GM21515 (cell line): ENCODE data around the gene NRG2.

Source experiments
- ATAC-seq: cut with Tn5 transposase; IDR thresholded peaks from one replicate; pipeline ENCODE4 v1.9.1; 2021; ENCODE audit not compliant: unreplicated experiment

Gene NRG2

DNA sequence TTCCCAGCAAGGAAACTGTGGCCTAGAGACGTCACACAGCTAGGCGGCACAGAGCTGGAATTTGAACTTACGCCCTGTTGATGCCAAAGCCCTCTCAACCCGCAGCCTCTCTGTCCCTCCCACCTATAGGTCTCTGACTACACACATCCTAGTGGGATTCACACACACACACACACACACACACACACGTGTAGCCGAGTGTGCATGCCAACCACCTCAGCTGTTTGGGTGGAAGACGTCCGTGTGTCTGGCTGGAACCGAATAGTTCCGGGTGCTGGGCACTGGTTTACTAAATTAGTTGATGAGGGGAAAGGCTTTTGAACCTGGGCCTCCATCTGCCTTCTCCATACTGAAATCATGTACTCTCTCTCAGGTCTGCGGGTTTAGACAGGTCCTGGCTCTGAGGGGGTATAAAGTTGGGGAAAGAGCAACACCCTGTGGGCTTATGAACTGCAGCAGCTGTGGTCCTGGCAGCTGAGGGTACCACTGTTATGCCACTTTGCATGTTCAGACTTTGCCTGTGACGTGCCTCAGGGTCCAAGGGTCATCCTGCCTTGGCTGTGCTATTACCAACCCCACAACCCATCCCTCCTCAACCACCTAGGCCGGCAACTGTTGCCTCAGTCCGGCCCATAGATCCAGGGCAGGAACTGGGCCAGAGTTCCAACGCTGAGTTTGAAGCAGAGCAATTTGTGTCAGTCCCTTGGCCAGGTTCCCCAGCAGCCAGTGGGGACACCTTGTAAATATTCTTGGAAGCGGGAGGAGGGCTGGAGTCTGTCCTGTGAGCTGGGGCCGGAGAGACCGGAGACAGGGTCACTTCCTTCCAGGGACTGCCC is 197.0 kb downstream of the NRG2 start:
- ATAC-seq, result no peak

DNA sequence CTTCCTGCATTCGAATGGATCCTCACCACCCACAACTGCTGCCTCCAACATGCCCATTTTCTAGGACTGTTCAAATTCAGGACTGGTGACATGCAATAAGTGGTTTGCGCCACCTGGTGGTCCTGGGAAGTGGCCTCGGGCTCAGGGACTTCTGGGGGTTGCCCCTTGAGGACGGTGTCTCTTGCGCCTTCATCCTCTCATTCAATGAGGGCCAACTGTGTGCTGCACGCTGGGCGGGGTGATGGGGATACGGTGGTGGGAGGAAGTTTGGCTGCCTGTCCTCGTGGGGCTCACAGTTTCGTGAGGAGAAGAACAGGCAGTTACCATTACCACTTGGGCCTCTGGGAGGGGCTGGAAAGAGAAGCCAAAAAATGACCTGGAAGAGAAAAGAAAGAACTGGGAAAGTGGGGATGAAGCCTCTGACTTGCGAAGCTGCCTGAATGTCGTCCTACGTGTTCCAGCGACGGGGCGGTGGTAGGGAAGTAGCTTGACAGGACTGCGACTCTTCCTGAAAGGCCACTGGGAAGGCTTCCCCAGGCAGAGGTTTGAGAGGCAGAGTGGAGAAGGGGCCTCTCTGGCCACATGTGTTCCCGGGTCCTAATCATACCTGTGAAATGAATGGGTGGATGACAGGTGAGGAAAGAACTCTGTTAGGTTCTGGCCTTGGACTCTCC is 198.5 kb downstream of the NRG2 start:
- no peak for ATAC-seq

DNA sequence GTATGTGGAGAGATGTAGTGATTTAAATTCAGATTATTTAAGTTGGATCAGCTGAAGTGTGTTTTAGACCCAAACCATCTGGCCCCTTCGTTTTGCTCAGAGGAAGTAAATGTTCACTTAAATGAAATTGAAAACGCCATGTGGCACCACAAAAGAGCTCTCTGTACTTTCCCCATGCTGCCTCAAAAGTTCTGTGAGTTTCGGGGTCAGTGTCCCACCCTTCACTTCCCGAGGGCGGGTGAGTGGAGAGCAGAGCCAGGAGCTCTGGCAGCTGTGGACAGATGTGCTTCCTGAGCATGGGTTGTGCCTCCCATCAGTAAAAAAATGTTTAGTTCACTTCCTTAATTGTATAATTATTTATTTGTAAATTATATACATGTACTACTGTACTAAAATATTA is 199.1 kb downstream of the NRG2 start:
- ATAC-seq, result no peak

DNA sequence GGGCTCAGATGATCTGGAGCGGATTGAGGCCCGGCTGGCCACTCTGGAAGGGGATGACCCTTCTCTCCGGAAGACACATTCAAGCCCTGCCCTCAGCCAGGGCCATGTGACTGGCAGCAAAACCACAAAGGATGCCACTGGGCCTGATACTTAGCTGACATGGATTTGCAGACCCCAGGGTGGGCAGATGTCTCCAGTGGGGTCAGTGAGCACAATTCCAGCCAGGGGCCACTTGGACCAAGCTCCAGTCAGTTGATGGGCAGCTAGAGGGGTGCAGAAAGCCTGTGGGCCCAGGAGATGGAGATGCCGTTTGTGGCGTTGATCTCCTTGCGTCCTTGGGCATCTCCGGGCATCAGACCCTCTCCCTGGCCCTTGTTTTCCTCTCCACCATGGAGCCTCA is 200.8 kb downstream of the NRG2 start:
- no peak for ATAC-seq

DNA sequence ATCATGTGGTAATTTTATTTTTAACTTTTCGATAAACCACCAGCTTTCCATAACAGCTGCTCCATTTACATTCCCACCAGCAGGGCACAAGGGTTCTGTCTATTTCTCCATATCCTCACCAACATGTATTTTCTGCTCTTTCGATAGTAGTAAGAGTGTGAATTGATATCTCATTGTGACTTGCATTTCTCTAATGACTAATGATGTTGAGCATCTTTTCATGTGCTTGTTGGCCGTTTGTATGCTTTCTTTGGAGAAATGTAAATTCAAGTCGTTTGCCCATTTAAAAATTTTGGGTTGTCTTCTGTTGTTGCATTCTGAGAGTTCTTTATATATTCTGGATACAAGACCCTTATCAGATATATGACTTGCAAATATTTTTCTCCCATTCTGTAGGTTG is 201.6 kb downstream of the NRG2 start:
- ATAC-seq, result no peak

DNA sequence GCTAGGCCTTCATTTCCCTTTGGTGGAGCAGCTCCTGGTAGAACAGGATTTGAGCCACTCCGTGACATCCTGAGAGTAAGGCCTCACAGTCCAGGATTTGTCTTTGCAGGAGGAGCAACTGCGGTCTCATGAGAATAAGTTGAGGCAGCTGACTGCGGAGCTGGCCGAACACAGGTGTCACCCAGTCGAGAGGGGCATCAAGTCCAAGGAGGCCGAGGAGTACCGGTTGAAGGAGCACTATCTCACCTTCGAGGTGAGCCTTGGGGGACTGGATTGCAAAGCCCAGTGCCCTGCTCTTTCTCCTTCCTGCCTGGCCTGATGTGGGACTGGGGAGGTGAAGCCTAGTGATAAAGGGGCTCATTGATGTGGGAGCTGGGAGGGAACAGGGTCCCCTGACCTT is 203.2 kb downstream of the NRG2 start:
- ATAC-seq, result no peak

DNA sequence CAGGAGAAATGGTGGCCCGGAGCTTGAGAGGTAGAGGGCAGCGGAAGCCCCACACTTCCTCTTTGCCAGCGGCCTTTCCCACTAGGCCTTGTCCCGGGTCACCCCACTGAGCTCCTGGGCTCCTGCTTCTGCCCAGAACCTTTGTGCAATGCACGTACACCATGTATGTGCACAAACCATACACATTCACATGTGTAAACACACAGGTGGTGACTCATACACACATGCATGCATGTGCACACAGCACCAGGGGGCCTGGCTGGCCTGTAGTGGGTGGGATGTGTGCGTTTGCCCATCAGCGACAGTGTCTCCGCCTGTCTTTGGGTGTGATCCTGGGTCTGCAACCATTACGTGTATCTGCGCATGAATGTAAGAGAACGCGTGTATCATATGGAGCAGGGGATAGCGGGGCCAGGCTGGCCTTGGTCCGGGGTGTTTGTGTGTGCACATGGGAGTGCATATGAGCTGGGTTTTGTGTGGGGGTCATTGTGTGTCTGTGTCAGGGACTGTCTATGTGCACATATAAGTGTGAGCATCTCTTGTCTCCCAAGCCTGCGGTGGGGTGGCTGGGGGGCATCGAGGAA is 203.8 kb downstream of the NRG2 start:
- ATAC-seq, result no peak

DNA sequence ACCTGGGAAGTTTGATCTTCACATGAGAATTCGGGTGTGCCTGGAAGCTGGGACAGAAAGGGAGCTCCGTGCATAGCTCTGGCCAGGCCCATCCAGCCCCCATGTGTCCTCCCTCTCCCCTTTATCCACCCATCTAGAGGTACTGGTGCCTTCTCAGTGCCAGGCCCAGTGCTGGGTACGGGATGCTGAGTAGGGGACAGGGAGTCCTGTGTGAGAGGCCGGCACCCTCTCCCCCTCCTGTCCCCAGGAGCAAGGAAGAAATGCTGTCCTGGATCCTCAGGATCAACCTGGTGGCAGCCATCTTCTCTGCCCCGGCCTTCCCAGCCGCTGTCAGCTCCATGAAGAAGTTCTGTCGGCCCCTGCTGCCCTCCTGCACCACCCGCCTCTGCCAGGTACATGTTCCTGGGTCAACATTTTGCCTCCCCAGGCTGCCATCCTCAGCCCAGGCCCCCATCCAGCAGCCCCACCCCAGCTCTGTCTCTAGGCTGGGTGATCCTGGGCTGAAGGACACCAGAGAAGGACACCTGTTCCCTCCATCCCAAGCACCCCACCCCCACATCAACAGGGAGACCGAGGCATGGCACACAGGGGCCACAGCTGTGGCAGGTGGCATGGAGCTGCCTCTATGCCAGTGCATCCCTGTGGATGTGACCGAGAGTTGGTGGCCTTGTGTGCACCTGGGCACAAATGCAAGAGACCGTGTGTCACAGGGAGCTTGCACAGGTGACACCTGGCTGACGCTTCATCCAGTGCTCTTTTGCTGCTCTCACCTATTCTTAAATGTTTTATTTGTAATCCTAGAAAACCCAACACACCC is 204.5 kb downstream of the NRG2 start:
- no peak for ATAC-seq

DNA sequence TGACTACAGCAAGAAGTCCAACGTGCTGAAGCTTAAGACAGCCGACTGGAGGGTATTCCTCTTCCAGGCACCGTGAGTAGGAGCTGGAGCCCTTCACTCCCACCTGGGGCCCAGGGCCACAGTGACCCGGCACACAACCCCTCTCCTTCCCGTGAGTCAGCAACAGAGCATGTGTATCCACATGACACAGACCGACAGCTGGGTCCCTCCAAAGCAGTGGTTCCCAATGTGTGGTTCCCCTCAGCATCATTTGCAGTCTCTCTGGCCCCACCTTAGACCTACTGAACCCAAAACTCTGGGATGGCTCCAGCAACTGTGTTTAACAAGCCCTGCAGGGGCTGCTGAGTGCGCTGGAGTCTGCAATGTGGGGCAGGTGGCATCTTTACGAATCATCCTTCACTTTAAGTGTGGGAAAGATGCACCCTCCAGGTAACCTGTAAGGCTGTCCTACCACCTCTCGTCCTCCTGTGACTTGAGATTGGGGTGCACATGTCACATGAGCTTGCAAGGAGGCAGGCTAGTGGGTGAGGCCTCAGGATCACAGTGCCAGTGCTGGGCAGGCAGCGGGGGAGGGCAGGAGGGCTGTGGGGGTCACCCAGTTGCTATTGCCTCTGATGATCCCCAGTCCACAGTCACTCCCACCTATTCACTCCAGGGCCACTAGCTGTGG is 205.3 kb downstream of the NRG2 start:
- ATAC-seq, result no peak

DNA sequence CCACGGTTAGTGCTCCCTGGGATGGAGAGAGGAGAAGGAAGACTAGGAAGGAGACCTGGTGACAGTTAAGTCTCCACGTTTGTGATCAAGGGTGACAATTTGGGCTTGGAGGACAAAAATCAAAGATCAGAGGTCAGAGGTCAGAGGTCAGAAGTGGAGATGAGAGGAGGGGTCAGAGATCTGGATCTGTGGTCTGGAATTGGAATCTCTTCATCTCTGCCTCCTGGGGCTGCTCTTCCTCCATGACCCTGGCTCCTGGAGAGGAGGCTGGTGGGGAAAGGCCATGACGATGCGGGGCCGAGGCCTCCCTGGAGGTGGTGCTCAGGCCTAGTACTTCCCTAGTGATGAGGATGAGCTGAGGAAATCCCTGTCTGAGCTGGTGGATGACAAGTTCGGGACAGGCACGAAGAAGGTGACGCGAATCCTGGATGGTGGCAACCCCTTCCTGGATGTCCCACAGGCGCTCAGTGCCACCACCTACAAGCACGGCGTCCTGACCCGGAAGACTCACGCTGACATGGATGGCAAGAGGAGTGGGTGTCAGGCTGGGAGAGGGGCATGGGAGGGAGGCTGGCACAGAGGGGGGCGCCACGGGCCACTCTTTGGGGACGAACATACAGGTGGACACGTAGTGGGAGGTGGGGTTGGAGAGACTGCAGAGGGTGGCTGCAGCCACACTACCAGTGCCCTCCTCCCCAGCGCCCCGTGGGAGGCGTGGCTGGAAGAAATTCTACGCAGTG is 206.5 kb downstream of the NRG2 start:
- ATAC-seq, result no peak

DNA sequence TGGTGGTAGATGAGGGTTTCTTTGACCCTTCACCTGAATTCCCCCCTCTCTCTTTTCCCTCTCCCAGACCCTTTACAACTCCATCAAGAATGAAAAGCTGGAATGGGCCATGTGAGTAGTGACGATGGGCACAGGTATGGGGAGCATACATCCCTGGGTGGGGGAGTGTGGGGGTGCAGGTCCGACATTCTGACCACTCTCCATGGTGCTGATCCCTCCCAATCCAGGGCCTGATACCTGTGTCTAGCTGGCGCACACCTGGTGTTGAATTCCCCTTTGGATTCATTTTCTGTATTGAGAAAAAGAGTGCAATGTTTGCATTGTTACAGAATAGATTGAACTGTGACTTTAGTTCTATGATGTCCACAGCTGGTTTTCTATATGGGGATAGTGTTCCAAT is 207.4 kb downstream of the NRG2 start:
- ATAC-seq, result no peak

DNA sequence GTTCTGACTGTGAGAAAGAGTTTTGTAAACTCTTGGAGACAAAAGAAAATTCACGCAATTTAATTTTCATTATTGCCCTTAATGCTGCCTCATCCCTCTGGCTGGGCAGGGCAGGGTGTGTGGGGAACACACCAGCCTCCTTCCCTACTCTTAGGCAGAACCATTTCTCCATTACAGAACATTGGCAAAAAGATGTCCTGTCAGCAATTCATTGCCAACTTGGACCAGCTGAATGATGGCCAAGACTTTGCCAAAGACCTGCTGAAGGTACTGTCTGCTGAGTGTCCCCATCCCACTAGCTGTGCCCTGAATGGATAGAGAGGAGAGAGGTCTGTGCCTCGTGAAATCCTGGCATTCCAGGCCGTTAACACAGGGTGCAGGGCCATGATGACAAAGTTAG is 209.6 kb downstream of the NRG2 start:
- no peak for ATAC-seq

DNA sequence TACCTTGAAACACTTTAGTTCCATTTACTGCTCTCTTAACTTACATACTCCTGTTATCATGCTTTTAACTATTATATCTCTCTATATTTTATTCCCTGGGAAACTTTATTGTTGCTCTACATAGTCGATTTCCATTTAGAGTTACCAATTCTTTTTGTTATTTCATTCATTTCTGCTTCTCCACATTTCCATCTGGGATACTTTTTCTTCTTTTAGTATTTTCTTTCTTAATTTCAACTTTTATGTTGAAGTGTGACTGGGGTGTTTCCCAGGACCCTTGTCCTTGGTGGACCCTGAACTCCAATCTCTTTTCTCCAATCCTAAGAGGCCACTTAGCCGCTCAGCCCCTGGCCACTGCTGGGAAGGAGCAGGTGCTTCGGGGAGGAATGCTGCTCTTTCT is 211.5 kb downstream of the NRG2 start:
- no peak for ATAC-seq

DNA sequence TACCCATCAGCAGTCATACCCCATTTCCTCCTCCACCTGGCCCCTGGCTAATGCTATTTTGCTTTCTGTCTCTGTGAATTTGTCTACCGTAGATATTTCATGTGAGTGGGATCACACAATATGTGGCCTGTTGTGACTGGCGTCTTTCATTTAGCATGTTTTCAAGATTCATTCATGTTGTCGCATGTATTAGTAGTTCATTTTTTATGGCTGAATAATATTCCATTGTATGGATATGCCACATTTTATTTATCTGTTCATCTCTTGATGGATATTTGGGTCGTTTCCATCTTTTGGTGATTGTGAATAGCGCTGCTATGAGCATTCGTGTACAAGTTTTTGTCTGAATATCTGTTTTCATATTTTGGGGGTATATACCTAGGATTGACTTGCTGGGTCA is 213.6 kb downstream of the NRG2 start:
- no peak for ATAC-seq

DNA sequence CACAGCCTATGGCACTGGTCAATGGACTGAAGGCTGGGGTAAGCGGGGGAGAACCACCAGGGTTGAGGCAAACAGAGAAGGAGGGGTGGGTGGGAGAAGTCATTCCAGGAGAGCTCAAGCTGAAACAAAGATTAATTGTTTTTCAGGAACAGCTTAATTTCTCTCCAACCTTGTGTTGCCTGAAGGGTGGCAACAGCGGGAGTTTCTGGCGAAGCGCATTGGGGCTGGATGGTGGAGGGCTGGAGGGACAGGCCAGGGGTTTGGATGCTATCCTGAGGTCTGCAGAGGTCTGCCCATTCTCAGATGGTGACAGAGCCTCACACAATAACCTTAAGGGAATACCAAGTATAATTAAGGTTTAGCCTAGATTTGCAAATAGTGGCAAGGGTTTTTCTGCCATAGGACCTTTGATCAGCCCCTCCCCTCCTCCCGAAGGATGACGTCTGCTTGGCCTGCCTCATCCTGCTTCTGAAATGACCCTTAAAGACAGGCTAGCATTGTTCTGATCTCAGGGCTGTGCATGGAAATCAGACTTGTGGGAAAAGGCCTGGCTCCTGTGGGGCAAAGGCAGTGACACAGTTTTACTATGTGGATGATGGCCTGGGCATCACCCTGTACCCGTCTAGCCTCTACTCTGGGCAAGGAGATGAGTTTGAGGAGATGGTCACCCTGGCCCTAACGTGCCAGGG is 214.7 kb downstream of the NRG2 start:
- ATAC-seq, result no peak

DNA sequence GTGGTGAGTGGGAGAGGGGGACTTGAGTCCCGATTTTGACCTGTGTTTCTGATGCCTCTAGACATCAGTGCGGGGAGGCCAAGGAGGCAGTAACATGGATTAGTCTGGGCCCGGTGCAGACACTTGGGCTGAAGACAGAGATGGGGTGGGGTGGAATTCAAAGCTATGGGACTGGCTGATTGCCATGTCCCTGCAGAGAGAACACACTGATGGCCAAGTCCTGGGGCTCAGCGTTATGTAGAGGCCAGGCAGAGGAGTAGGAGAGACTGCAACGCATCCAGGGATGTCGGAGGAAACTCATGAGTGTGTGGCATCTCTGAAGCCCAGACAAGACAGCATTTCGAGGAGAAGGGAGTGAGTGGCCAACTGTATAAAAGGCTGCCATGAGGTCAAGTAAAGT is 217.4 kb downstream of the NRG2 start:
- ATAC-seq, result no peak

DNA sequence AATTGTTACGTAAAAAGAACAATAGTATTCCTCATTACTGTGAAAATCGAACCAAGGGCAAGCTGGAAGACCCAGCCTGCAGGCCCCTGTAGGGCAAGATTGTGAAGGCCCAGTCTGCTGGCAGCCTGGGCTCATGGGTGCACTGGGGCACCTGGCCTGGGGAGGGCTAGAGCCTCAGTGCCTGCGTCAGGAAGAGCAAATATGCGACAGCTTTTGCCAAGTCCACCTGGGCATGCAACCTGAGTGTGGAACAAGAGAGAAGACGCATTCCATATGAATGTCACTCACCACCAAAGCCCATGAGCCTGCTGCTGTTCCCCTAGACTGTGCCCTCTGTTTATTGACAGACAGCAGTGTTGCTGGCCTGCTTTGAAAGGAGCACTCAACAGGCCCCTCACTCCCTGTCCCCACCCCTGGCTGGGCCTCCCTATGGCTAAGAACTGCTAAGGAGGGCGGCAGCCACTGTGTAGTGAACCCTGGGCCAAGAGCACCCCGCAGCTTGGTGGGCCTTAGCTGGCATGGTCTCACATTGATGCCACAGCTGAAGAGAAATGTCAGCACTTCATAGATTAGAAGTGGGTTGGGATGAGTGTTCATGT is 219.2 kb downstream of the NRG2 start:
- no peak for ATAC-seq

DNA sequence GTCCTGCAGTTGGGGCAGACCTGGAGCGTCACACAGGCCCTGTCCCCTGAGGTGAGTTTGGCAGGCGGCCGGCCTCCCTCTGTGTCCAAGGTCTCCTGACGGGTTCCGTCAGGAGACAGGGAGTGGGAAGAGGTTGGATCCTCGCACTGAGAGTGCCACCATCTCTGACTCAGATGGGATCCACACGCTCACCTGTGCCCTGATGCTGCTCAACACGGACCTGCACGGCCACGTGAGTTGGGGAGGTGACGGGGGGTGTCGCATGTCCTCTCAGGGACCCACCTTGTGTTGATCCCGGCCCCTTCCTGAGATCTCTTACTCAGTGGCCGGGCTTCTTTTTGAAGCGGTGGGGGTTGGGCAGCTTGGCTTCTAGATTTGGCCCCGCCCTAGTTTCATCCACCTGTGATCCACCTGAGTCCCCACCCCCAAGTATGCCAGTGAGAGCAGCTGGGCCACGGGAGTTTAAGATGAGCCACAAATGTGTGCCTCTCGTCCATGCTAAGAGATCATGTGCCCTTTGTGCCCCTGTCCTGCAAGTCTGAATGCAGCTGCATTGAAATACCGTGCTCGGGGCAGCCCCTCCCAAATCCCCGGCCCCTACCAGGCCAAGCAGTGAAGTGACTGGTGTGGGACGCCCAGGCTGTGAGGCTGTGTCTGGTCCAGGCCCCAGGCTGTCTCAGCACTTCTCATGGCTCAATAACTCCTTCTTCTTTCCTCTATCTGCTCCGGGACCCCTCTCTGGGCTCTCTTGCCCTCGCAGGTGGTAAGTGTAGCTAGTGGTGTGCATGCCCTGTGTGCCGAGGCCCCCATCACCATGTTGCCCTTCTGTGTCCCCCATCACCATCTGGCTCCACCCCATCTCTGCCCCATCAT is 220.3 kb downstream of the NRG2 start:
- ATAC-seq, result no peak
